Upper lobe of left lung (tissue), 4 donors: ENCODE data around the gene KMO.

Experiments used
- EP300 ChIP-seq, 4 donors: sonication (generic); formaldehyde crosslinking; IDR thresholded peaks; one replicate each; pipeline ENCODE4 v1.5.1; 2017; ENCODE audit warnings: antibody characterized with exemption in 4 of 4, control low read depth in 2 of 4
- POLR2A ChIP-seq, 4 donors: fragments of 450-650 bp; IDR thresholded peaks; one replicate each; pipeline ENCODE4 v1.5.1; 2016 to 2017; ENCODE audit warnings: antibody characterized with exemption in 4 of 4, mild to moderate bottlenecking in 2 of 4
- POLR2AphosphoS5 ChIP-seq, 2 donors: sonication (generic); formaldehyde crosslinking; IDR thresholded peaks; one replicate each; pipeline ENCODE4 v1.5.1; 2017; ENCODE audit warnings: antibody characterized with exemption in 2 of 2
- TF ChIP-seq, protein P1 (sequence below), 6 experiments: fragments of 450-650 bp in 4 of 6; fragments of 200-600 bp in 2 of 6; sonication (generic) in 2 of 6; IDR thresholded peaks; one replicate each; pipeline ENCODE4 v1.5.1; 2016 to 2019; ENCODE audit warnings: antibody characterized with exemption in 6 of 6

DNA sequence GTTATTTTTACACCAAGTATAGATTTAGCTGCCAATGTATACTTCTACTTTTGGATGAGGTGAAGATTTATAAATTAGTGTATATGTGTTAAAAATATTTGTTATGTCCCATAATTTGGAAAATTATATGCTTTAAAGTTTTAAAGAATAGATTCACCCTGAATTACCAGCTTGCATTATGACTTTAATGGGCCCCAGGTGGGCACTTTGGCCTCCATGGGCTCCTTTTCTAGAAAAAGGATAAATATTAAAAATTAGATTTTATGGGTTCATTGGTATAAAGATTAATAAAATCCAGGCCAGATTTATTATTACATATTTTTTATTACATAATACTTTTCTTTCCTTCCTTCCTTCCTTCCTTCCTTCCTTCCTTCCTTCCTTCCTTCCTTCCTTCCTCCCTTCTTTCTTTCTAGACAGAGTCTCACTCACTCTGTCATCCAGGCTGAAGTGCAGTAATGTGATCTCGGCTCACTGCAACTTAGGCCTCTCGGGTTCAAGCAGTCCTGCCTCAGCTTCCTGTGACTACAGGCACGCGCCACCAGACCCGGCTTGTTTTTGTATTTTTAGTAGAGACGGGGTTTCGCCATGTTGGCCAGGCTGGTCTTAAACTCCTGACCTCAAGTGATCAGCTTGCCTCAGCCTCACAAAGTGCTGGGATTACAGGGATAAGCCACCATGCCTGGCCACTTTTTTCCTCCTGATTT lies 21.9 kb downstream of the KMO start:
- TF ChIP-seq POLR2AphosphoS5 (IDR thresholded peaks at IDR 0.05) = no peak
- no peak for TF ChIP-seq POLR2A (IDR thresholded peaks at IDR 0.05)
- TF ChIP-seq, protein P1, sequence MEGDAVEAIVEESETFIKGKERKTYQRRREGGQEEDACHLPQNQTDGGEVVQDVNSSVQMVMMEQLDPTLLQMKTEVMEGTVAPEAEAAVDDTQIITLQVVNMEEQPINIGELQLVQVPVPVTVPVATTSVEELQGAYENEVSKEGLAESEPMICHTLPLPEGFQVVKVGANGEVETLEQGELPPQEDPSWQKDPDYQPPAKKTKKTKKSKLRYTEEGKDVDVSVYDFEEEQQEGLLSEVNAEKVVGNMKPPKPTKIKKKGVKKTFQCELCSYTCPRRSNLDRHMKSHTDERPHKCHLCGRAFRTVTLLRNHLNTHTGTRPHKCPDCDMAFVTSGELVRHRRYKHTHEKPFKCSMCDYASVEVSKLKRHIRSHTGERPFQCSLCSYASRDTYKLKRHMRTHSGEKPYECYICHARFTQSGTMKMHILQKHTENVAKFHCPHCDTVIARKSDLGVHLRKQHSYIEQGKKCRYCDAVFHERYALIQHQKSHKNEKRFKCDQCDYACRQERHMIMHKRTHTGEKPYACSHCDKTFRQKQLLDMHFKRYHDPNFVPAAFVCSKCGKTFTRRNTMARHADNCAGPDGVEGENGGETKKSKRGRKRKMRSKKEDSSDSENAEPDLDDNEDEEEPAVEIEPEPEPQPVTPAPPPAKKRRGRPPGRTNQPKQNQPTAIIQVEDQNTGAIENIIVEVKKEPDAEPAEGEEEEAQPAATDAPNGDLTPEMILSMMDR (IDR thresholded peaks at IDR 0.05) = no peak
- TF ChIP-seq EP300 (IDR thresholded peaks at IDR 0.05) = no peak
